ENCODE results near the gene CSHL1.
"Not testable (repeated sequence)": the region's sequence is repeated elsewhere in the genome, so short reads cannot be mapped to it uniquely, and the experiment has no call there.

CSHL1 gene

DNA sequence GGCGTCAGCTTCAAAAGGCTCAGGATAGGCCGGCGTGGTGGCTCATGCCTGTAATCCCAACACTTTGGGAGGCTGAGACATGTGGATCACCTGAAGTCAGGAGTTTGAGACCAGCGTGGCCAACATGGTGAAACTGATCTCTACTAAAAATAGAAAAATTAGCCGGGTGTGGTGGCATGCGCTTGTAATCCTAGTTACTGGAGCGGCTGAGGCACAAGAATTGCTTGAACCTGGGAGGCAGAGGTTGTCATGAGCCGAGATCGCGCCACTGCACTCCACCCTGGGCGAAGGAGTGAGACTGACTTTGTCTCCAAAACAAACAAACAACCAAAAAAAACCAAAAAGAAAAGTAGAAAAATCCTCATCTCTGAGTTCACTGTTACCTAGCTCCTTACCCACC lies 25.9 kb downstream of the CSHL1 start:
- not testable (repeated sequence) for DNase-seq (ENCODE audit: low spot score)

DNA sequence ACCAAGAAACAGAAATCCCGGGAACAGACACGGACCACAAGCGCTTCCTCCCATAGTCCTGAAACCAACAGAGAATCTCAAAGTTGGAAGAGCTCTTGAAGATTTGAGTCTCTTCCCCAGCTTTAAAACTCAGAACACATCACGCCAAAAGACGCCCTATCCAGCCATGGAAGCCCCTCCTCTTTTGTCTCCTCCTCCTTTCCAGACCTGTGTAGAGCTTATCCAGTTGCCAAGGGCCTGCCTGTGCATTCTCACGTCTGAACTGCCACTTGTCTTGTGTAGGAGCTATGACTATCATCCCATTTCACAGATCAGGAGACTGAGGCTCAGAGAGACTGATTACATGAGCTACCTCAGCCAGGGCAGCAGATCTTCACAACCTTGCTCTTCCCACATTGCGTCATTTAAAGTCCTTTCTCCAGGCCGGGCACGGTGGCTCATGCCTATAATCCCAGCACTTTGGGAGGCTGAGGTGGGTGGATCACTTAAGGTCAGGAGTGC lies 28.4 kb downstream of the CSHL1 start:
- DNase-seq (ENCODE audit: low spot score) = not testable (repeated sequence)

DNA sequence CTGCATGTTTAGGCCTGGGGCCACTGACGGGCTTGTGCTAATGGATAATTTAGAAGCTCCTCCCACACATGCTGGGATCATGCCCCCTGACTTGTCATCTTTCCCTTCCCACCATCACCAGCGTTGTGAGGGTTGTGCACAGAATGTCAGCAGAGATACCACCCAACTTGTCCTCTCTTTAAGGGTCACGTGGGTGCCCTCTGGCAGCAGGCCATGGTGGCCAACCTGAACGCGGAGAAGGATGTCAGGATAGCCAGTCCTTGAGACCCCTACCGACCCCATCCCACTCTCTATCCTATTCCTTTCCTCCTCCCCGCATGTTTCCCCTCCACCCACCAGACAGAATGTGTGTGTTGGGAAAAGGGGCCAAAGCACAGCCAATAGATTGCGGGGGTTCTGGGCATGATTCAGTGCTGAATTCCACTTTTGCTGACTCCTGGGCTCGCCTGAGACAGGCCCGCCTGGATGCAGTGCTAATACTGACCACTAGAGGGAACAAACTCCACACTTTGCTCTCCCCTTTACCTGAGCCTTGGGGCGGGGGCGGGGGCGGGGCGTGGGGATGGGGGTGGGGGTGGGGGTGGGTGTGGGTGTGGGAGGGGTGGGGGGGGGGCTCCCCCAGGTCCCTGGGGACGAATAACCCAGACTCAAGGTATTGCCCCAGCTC lies 29.0 kb downstream of the CSHL1 start, which contains the start of gene GH2:
GH2 (minus strand) TSS at position 10 of the 667 bp plus-strand sequence. CDS start 143 bp downstream, outside the sequence.
- DNase-seq (ENCODE audit: low spot score) = peak; percentile 37

DNA sequence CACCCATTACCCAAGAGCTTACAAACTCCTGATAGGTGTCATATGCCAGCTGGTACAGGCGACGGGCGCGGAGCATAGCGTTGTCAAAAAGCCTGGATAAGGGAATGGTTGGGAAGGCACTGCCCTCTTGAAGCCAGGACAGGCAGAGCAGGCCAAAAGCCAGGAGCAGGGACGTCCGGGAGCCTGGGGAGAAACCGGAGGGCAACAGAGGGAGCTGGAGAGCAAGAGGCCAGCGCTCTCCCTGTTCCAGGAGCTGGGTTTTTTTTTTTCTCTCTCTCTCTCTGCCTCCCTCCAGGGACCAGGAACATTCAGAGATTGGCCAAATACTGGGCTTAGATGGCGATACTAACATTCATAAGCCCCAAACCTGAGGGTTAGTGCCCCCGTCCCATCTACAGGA lies 29.7 kb downstream of the CSHL1 start:
- not testable (repeated sequence) for DNase-seq (ENCODE audit: low spot score)

DNA sequence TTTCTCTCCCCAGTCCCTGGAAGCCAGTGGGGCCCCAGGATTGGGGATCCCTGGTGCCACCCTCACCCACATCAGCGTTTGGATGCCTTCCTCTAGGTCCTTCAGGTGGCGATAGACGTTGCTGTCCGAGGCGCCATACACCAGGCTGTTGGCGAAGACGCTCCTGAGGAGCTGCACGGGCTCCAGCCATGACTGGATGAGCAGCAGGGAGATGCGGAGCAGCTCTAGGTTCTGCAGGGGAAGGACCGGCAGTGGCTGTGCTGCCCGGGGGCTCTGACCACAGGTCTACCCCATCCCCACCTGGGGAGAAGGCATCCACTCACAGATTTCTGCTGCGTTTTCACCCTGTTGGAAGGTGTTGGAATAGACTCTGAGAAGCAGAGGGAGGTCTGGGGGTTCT lies 30.4 kb downstream of the CSHL1 start:
- DNase-seq (ENCODE audit: low spot score) = no peak

DNA sequence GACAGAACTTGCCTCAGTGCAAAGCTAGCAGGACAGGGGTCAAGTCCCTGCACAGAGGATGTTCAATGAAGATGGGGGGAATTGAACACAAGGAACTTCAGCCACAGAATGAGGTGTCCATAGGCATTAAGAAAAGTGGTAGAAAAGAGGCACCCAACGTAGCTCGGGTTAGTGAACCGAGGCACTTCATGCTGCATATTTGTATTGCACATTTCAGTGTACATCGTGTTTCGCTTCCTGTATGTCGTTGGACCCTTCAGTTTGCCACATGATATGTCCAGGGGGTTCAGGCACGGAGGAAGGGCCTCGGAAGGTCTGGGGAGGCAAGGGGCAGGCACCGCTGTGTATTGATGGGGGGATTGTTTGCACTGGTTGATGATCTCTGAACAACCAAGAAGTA lies 32.6 kb downstream of the CSHL1 start:
- not testable (repeated sequence) for DNase-seq (ENCODE audit: low spot score)

DNA sequence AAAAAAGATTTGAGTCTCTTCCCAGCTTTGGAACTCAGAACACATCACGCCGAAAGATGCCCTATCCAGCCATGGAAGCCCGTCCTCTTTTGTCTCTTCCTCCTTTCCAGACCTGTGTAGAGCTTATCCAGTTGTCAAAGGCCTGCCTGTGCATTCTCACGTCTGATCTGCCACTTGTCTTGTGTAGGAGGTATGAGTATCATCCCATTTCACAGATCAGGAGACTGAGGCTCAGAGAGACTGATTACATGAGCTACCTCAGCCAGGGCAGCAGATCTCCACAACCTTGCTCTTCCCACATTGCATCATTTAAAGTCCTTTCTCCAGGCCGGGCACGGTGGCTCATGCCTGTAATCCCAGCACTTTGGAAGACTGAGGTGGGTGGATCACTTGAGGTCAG lies 36.4 kb downstream of the CSHL1 start:
- not testable (repeated sequence) for DNase-seq (ENCODE audit: low spot score)

DNA sequence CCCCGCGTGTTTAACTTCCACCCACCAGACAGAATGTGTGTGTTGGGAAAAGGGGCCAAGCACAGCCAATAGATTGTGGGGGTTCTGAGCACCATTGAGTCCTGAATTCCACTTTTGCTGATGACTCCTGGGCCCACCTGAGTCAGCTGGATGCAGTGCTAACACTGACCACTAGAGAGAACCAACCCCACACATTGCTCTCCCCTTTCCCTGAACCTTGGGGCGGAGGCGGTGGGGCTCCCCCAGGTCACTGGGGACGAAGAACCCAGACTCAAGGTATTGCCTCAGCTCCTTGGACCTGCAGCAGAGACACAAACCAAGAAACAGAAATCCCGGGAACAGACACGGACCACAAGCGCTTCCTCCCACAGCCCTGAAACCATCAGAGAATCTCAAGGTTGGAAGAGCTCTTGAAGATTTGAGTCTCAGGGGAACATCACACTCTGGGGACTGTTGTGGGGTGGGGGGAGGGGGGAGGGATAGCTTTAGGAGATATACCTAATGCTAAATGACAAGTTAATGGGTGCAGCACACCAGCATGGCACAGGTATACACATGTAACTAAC lies 36.9 kb downstream of the CSHL1 start:
- DNase-seq (ENCODE audit: low spot score) = not testable (repeated sequence)

DNA sequence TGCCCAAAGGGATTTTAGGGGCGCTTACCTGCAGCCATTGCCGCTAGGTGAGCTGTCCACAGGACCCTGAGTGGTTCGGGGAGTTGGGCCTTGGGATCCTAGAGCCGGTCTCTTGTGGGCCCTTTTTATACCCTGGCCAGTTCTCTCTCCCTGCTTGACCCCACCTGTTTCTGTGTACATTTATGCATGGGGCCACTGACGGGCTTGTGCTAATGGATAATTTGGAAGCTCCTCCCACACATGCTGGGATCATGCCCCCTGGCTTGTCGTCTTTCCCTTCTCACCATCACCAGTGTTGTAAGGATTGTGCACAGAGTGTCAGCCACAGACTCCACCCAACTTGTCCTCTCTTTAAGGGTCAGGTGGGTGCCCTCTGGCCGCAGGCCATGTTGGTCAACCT lies 37.5 kb downstream of the CSHL1 start, which contains the start of gene CSH2:
CSH2 (minus strand) TSS at position 101 of the 400 bp plus-strand sequence; CDS start at position 38, 63 bp downstream.
- DNase-seq (ENCODE audit: low spot score) = not testable (repeated sequence)

DNA sequence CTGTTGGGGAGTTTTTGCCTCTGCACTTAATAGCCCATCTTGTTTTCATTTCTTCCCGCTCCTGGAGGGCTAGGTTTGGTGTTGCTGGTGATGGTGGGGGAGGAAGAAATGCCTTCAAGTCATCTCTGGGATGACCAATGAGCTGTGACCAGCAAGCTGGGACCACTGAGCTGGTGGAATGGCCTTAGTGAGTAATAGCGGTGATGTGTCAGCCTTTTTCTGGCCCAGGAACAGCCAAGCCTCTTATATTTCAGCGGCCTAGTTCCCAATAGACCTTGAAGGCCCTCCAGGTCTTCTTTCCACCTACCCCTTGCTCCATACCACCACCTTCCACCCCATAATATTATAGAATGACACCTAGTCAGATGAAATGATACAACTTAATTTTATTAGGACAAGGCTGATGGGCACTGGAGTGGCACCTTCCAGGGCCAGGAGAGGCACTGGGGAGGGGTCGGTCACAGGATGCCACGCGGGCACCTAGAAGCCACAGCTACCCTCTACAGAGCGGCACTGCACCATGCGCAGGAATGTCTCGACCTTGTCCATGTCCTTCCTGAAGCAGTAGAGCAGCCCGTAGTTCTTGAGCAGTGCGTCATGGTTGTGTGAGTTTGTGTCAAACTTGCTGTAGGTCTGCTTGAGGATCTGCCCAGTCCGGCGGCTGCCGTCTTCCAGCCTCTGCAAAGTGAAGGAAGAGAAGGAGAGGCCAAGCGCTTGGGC lies 39.3 kb downstream of the CSHL1 start:
- DNase-seq (ENCODE audit: low spot score) = not testable (repeated sequence)

DNA sequence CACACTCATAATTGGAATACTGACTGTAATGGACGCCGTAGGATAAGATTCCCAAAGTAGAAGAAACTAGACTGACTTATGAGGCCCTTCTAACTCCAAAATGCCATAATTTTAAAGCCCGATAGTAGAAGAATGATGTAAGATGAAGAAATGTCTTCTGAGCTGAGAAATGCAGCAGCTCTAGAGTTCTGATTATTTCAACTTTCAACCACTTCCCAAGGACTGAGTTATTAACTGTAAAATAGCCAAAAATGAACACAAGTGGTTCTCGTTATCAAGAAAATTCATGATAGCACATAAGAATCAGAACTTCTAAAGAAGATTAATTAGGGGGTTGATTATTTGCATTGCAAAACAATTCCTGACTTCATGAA lies 40.8 kb downstream of the CSHL1 start:
- not testable (repeated sequence) for DNase-seq (ENCODE audit: low spot score)

DNA sequence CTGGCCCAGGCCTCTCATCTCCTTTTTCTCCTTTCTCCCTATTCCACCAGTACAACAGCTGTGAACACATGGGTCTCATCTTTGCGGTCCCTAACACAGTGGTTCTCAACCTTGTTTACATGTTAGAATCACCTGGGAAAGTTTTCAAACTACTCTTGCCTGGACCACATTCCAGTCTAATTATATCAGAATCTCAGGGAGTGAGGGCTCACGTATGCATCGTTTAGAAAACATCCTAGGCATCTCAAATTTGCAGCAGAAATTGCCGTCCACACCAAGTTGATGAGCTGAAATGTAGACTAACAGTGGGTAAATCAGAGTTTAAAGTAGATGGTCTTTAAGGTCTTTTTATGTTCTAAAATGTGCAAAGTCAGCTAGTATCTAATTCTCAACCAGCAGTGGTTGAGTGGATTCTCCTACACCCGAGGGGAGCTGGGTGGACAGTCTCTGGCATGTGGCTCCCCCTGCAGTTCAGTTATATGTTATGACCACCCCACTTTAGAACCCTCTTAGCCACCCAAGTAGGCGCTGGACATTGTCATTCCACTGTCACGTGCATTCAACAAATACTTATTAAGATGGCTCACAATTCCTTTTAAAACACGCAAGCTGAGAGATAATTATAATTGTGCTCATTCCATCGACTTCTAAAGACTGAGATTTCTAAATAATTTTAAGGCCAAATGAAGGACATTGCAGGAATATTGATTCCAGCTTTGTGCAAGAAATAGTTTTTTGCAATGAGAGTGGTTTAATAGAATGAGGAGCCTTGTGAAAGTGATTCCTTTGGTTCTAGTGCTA lies 41.4 kb downstream of the CSHL1 start:
- not testable (repeated sequence) for DNase-seq (ENCODE audit: low spot score)

DNA sequence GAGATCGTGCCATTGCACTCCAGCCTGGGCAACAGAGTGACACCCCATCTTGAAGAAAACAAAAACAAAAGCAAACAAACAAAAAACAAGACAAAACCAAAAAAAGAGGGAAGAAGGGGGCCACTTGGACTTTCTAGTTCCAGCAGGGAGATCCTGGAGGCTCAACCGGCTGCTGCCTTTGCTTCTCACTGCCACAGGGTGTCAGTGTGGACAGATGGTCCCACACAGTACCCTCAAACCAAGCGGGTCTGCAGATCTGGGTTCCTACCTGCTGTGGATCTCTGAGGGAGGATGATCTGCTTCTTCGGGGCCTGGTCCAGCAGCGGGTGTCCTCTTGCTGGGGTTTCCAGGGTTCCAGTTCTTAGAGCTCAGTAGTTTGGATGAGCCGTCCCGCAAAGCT lies 44.4 kb downstream of the CSHL1 start:
- DNase-seq (ENCODE audit: low spot score) = not testable (repeated sequence)

Measured in kidney capillary endothelial cell (primary cell).